Measurements from ENCODE around the gene EGFL8. TPM values are rescaled to one million over a fixed set of nuclear protein-coding genes. Genes with fewer than 3 reads are reported as not detected.

EGFL8 gene
- total and polyA plus RNA-seq, 12 donors = 1.3 to 103 (median 9.0) TPM

GRCh38 chr6:32117461-32117860 is 46.9 kb upstream of the EGFL8 start:
- Histone ChIP-seq H3K9me3 (replicated peaks in 1 of 3) (no peaks in the 10 kb centered on the region), H3K27me3 (no peaks in the 10 kb centered on the region), H3K4me1 (replicated peaks in 1 of 2) (peaks cover 10 to 34% of the 10 kb centered on the region in 2 donors), H3K27ac (no peak overlapping the region), H3K36me3 (replicated peaks in 1 of 2) (peaks cover 0 to 73% of the 10 kb centered on the region in 2 donors), H3K4me3 (no peak overlapping the region)
- intact Hi-C loops (cut with DNase I) = loop anchor here (5.0 to 10.0 kb wide), 3 partner anchors 40 to 63 kb away; partner anchors contain the start of gene EGFL8 (in 1 of the 2)
- WGBS, 4 donors = 80 to 95% (median 85%) methylated on average over 3 to 9 of the region's 9 CpGs
- TF ChIP-seq CTCF (IDR thresholded peaks at IDR 0.05) = no peak
- TF ChIP-seq POLR2A (IDR thresholded peaks at IDR 0.05) = no peak
- DNase-seq = peak in 1 of 7 donors; percentile 48

- TF ChIP-seq CTCF (IDR thresholded peaks at IDR 0.05) = peak; percentile 84 to 94 (median 90)
- TF ChIP-seq POLR2A (IDR thresholded peaks at IDR 0.05) = no peak
- Histone ChIP-seq H3K4me1 (replicated peaks in 1 of 2) (peaks cover 3 to 20% of the 10 kb centered on the region in 2 donors), H3K9me3 (replicated peaks in 1 of 3) (no peaks in the 10 kb centered on the region), H3K4me3 (no peak overlapping the region), H3K27me3 (no peaks in the 10 kb centered on the region), H3K36me3 (replicated peaks in 1 of 2) (peaks cover 0 to 82% of the 10 kb centered on the region in 2 donors), H3K27ac (peak overlapping the region in 4 of 5 donors; percentile 15 to 67 (median 44))
- intact Hi-C loops (cut with DNase I) = loop anchor here (5.0 to 10.0 kb wide), 3 partner anchors 38 to 64 kb away; partner anchors contain the start of gene EGFL8 (in 1 of the 2)
- DNase-seq = peak; percentile 87 to 96 (median 90)
- 18 to 24% (median 20%) methylated on average over 17 of the region's 17 CpGs for WGBS, 4 donors
These were observed 45.4 kb upstream of the EGFL8 start for GRCh38 chr6:32118782-32119628.

- no peak overlapping the region for H3K27ac ChIP-seq
- 91 to 95% (median 94%) methylated on average over 10 to 12 of the region's 12 CpGs for WGBS, 4 donors
- H3K27me3 ChIP-seq = no peaks in the 10 kb centered on the region
- DNase-seq = no peak
- intact Hi-C loops (cut with DNase I) = no loop called here
- TF ChIP-seq POLR2A (IDR thresholded peaks at IDR 0.05) (no peak), CTCF (IDR thresholded peaks at IDR 0.05) (no peak)
- no peak overlapping the region for H3K4me3 ChIP-seq
- H3K36me3 ChIP-seq (replicated peaks in 1 of 2) = peaks cover 0 to 90% of the 10 kb centered on the region in 2 donors
- H3K9me3 ChIP-seq (replicated peaks in 1 of 3) = no peaks in the 10 kb centered on the region
- peaks cover 0 to 11% of the 10 kb centered on the region in 2 donors for H3K4me1 ChIP-seq (replicated peaks in 1 of 2)
These were observed 43.8 kb upstream of the EGFL8 start for GRCh38 chr6:32120573-32121059.

GRCh38 chr6:32123681-32124080 is 40.7 kb upstream of the EGFL8 start:
- intact Hi-C loops (cut with DNase I) = no loop called here
- Histone ChIP-seq H3K27me3 (no peaks in the 10 kb centered on the region), H3K36me3 (replicated peaks in 1 of 2) (peaks cover 0 to 67% of the 10 kb centered on the region in 2 donors), H3K4me1 (replicated peaks in 1 of 2) (peaks cover 9 to 26% of the 10 kb centered on the region in 2 donors), H3K27ac (no peak overlapping the region), H3K9me3 (replicated peaks in 1 of 3) (no peaks in the 10 kb centered on the region), H3K4me3 (no peak overlapping the region)
- DNase-seq = no peak
- no peak for TF ChIP-seq CTCF (IDR thresholded peaks at IDR 0.05)
- TF ChIP-seq POLR2A (IDR thresholded peaks at IDR 0.05) = no peak
- 80 to 92% (median 90%) methylated on average over 4 of the region's 4 CpGs for WGBS, 4 donors
